Mucosa of descending colon (tissue), 3 donors: ENCODE measurements around the gene ETV4. TPM values are rescaled to one million over a fixed set of nuclear protein-coding genes. Genes with fewer than 3 reads are reported as not detected.

Experiments
- ATAC-seq: fragments of 200-7000 bp; cut with Tn5 transposase; one replicate; pipeline ENCODE4 v1.9.1; 2020; ENCODE audit warnings: mild to moderate bottlenecking, moderate library complexity
- DNase-seq, 3 donors: peaks; one replicate each; pipeline ENCODE4 v3.0.0-alpha.2; 2020
- H3K36me3 ChIP-seq: fragments of 200-600 bp; one replicate; pipeline ENCODE4 v1.8.0; 2021; ENCODE audit warnings: low read depth, mild to moderate bottlenecking
- H3K4me1 ChIP-seq: fragments of 200-600 bp; one replicate; pipeline ENCODE4 v1.8.0; 2021; ENCODE audit warnings: low read depth, mild to moderate bottlenecking
- H3K4me3 ChIP-seq: fragments of 200-600 bp; one replicate; pipeline ENCODE4 v1.8.0; 2021; ENCODE audit warnings: mild to moderate bottlenecking
- H3K9me3 ChIP-seq: fragments of 200-600 bp; one replicate; pipeline ENCODE4 v1.8.0; 2021; ENCODE audit warnings: mild to moderate bottlenecking
- CTCF ChIP-seq: fragments of 200-600 bp; IDR thresholded peaks from one replicate; pipeline ENCODE4 v1.8.0; 2022; ENCODE audit warnings: antibody characterized with exemption, mild to moderate bottlenecking
- intact Hi-C, 2 donors: fragments of 100-400 bp; cut with DNase I in 1 of 2; cut with micrococcal nuclease in 1 of 2; formaldehyde crosslinking; loops; one replicate each; pipeline versions ENCODE4 v1.11.0 to v1.11.1; 2022; cut with DNase I, micrococcal nuclease
- total RNA-seq, 3 donors: library from RNA; stranded (reverse); fragmentation: NEBNext Ultra II Directional in 2 of 3; extraction: Animal tissue kit (Norgen Biotek cat#: 25700) in 2 of 3; gene quantifications; one replicate each; pipeline versions ENCODE4 v1.2.1 to v1.2.4, GENCODE V29; 2021 to 2023
- donor health status: DM: no; HTN: no; CAD: no; lungs with moderate emphysema.
- donor health status: DM: no; HTN: no; CAD: no.
- donor health status: DM: no; HTN: yes; CAD: no.

Gene ETV4
- total RNA-seq, 3 donors from 2014 or later = 0.67 to 0.72 (median 0.70) TPM

DNA sequence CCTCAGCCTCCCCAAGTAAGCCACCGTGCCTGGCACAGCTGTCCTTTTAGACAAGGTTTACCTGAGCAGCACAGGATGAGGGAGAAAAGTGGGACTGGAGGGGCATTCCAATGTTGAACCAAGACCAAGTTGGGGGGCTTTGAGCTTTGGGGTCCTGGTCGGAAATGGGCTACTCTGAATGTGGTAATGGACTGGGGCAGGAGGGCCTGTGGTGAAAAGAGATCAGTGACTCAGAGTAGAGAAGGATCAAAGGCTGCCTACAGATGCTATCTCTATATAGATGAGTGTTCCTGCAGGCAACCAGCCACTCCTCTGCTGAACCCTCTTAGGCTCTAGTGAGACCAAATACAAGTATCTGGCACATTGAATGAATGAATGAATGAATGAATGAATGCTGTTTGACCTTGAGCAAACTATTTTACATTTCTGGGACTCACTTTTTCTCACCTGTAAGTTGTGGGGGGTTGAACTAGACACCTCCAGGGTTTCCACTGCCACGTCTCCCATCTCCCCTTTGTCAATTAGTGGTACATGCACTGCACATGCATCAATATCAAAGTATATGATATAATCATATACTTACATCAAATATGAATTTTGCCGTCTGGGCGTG lies 26.3 kb upstream of the ETV4 start:
- no peaks in the 10 kb centered on the region for H3K9me3 ChIP-seq
- intact Hi-C loops = no loop called here
- no peak overlapping the region for H3K4me3 ChIP-seq
- TF ChIP-seq CTCF = no peak
- DNase-seq = no peak
- peak; percentile 41 for ATAC-seq
- no peaks in the 10 kb centered on the region for H3K36me3 ChIP-seq
- peaks cover 12% of the 10 kb centered on the region for H3K4me1 ChIP-seq

DNA sequence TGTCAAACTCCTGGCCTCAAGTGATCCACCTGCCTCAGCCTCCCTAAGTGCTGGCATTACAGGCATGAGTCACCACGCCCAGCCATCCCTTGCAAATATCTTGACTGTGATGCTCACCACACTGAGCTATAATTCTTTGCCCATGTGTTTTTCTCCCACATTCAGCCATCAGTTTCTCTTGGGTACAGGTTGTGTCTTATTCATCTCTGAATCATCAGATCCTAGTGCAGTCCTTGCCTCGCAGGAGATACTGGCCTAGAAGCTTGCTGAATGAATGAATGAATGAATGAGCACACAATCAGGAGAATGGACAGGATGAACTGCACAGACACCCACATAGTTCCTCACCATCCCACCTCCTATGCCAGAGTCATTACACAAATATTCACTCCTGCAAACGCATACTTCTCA lies 24.4 kb upstream of the ETV4 start:
- DNase-seq (no peak), ATAC-seq (no peak)
- no peaks in the 10 kb centered on the region for H3K9me3 ChIP-seq
- H3K4me1 ChIP-seq = peaks cover 12% of the 10 kb centered on the region
- H3K36me3 ChIP-seq = no peaks in the 10 kb centered on the region
- no peak for TF ChIP-seq CTCF
- intact Hi-C loops = no loop called here
- no peak overlapping the region for H3K4me3 ChIP-seq

- DNase-seq (no peak), ATAC-seq (no peak)
- no peak overlapping the region for H3K4me3 ChIP-seq
- no peaks in the 10 kb centered on the region for H3K9me3 ChIP-seq
- H3K36me3 ChIP-seq = no peaks in the 10 kb centered on the region
- TF ChIP-seq CTCF = no peak
- no peaks in the 10 kb centered on the region for H3K4me1 ChIP-seq
- intact Hi-C loops = no loop called here
Measured at GRCh38 chr17:43568506-43569082, 22.5 kb upstream of the ETV4 start.

DNA sequence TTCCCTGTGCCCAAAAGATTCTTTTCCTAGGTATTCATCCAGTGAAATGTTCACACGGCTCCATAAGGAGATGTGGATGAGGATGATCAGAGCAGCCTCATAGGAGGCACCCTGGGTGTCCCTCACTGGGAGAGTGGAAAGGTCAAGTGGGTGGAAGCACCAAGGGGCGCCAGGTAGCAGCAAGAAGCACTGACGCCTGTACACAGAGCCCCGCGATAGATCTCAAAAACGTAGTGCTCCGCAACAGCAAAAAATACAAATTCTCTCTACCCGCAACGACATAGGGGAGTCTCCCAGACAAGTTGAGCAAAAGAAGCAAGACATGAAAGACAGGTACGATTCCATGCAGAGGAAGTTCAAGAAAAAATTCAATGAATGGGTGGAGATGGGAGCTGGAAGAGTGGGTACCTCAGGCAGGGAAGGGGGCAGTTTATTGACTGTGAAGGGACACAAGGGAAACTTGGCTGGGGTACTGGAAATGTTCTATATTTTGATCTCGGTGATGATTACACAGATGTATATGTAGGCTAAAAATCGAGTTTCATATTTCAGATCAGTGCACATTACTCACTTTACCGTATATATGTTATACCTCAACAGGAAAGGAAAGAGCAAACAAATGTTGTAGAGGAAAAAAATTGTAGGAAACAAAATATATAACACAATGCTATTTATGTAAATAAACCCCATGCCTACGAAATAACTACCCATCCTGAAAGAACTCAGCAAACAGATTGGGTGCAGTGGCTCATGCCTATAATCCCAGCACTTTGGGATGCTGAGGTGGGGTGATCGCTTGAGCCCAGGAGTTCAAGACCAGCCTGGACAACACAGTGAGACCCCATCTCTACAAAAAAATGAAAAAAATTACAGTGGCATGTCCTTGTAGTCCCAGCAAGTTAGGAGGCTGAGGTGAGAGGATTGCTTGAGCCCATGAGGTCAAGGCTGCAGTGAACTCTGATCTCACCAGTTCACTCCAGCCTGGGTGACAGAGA lies 17.8 kb upstream of the ETV4 start:
- intact Hi-C loops = no loop called here

More for the DNA sequence above, 17.8 kb upstream of the ETV4 start:
- ATAC-seq = no peak
- no peak for DNase-seq
- Histone ChIP-seq H3K36me3 (no peaks in the 10 kb centered on the region), H3K4me1 (peaks cover 3% of the 10 kb centered on the region), H3K9me3 (no peaks in the 10 kb centered on the region), H3K4me3 (no peak overlapping the region)
- no peak for TF ChIP-seq CTCF
